ENCODE measurements around the gene KNOP1.

The KNOP1 gene

DNA sequence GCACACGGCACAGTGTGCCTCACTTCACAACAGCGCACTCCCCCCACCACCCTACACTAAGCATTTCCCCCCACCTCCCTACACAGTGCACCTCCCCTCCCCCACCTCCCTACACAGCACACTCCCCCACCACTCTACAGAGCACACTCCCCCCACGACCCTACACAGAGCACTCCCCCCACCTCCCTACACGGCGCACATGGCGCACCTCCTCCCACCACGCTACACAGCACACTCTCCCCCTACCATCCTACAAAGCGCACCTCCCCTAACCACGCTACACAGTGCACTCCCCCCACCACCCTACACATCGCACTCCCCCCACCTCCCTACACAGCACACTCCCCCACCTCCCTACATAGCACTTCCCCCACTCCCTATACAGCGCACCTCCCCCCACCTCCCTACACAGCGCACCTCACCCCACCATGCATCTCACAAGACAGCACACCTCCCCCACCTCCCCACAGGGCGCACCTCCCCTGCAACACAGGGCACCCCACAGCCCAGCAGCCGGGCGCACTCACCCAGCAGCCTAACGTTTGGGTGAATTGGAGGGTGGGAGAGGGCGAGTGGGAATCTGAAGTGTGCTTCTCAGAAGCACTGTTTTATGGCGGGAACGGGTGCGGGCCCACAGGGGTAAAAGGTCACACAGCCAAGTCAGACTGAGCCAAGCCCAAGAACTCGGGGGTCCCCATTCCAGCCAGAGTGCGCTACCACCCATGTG is 10.3 kb downstream of the KNOP1 start:
- DNase-seq (ENCODE audit: low read depth in 2 of 2): no peak

DNA sequence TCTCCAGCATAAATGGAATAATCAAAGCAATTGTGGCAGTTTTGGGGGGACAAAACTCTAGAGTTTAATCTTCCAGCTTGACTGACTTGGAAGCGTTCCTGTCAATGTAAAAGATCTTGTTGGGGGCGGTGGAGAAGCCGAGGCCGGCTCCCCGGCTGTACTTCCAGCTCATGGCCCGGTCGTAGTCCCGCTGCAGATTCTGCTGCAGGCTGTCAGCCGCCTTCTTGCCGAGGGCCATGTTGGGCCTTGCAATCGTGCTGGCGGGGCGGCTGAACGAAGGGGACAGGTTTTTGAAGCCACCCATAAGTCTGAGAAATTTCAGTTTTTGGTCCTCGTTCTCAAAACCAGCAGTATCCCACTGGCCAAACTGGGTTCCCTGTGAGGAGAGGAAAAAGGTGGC is 11.2 kb downstream of the KNOP1 start:
- no peak for DNase-seq (ENCODE audit: low read depth in 2 of 2)

DNA sequence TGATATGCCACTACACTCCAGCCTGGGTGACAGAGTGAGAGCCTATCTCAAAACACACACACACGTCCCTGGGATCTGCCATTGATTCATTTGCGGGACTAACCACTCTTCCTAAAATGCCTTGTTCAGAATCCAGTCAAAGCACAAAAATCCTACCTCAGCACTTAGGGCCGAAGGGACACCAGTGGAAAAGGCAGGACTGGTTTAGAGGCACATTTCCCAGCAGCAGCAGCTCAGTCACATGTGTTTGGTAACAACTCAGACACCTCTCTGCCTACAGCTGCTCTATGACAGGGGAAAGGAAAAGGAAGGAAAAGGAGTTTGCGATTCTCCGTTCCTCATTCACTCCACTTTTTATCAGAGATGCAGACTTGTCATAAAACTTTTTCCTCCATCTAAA is 12.2 kb downstream of the KNOP1 start:
- no peak for DNase-seq (ENCODE audit: low read depth in 2 of 2)

GRCh38 chr16:19705146-19705501 is 12.9 kb downstream of the KNOP1 start:
- no peak for DNase-seq (ENCODE audit: low read depth in 2 of 2)

- DNase-seq (ENCODE audit: low read depth in 2 of 2): no peak
These were observed 13.5 kb downstream of the KNOP1 start for GRCh38 chr16:19704321-19705145.

- no peak for DNase-seq (ENCODE audit: low read depth in 2 of 2)
These were observed 14.7 kb downstream of the KNOP1 start for GRCh38 chr16:19703172-19703889.

DNA sequence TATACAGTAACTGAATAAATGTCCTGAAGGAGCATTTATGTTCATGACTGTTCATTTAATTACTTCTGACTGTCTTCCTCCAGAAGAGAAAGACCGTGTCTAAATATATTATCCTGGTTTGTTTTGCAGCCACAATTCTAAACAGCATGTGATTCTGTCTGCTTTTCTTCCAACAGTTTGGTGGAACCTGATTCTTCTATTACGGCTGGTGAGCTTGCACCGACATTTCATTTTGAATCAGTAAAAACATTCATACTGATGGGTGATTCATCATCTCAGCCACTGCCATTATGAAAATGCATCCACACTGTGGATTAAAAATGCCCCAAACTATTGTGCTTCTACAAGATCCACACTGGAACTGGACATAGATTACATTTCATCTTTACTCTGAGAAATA is 16.9 kb downstream of the KNOP1 start:
- no peak for DNase-seq (ENCODE audit: low read depth in 2 of 2)

DNA sequence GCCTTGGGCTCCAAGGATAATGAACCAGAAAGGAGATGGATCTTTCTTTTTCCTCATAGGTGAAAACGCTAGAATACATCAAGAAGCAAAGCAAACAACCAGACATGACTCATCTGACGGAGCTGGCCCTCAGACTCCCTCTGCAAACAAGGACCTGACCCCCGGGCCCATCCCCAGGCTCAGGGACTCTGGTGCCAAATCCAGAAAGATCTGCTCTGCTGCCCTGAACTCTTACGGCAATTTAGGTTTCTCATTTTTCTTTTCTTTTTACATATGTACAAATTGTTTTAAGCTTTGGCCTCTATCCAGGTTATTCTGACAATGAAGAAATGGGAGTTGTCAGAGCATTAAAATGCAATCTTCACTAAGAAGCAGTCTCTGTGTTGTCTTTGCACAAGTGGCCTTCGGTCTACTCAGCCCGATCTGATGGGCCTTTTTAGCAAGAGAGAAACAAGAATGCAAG is 17.7 kb downstream of the KNOP1 start:
- no peak for DNase-seq (ENCODE audit: low read depth in 2 of 2)

DNA sequence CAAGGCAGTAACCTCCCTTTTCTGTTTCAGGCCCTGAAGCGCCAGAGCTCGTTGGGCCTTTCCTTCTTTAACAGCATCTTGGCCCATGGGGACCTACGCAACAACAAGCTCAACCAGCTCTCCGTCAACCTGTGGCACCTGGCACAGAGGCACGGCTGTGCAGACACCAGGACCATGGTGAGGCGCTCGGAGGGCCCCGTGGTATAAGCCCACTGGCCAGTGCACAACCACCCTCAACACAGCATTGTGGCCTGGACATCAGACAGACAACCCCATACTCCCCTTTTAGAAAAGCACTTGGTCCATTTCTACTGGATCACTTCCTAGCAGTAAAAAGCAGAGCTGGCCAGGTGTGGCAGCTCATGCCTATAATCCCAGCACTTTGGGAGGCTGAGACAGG is 18.6 kb downstream of the KNOP1 start:
- DNase-seq (ENCODE audit: low read depth in 2 of 2): no peak

- DNase-seq (ENCODE audit: low read depth in 2 of 2): no peak
These were observed 19.3 kb downstream of the KNOP1 start for GRCh38 chr16:19698480-19699465.

- no peak for DNase-seq (ENCODE audit: low read depth in 2 of 2)
These were observed 20.2 kb downstream of the KNOP1 start for GRCh38 chr16:19697756-19698318.

- DNase-seq (ENCODE audit: low read depth in 2 of 2): no peak
These were observed 21.1 kb downstream of the KNOP1 start for GRCh38 chr16:19696961-19697360.

DNA sequence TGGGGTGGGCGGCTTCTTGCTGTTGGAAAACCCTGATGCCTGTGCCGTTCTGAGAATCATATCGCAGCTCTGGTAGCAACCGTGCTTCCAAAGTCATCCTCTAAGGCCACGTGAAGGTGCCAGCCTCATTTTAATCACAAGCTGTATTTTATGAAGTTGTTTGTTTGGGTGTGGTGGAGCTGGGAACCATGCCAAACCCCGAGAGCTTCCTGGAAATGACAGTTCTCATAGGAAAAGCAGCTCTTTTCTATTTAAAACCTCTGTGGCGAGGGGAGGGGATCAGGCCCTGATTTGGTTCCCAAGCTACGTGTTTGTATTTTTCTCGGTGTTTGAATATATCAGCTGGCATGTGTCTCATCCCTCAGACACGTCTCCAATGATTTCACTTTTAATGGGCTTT is 21.7 kb downstream of the KNOP1 start:
- DNase-seq (ENCODE audit: low read depth in 2 of 2): peak; percentile 32 to 38

- no peak for DNase-seq (ENCODE audit: low read depth in 2 of 2)
These were observed 23.0 kb downstream of the KNOP1 start for GRCh38 chr16:19694989-19695388.

DNA sequence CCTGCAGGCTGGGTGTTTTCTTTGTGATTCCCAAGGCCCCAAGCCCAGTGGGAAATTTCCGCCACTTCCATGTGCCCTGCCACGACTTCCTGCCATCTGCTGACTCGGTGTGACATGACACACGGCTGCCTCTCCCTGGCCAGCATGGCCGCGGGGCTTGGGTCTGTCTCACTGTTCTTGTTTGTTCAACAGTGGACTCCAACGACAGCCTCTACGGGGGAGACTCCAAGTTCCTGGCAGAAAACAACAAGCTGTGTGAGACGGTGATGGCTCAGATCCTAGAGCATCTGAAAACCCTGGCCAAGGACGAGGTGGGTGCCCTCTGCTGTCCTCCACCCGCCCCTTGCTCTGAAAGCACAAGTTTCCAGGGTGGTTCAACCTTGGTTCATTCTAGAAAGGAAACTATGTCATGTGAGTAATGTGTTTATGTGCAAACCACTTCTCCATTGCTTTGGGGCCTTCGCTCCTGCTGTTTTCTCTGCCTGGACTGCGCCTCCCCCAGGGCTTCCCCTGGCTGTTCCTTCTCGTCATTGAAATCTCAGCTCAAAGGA is 26.8 kb downstream of the KNOP1 start:
- DNase-seq (ENCODE audit: low read depth in 2 of 2): no peak

GRCh38 chr16:19690196-19690595 is 27.8 kb downstream of the KNOP1 start:
- no peak for DNase-seq (ENCODE audit: low read depth in 2 of 2)

- no peak for DNase-seq (ENCODE audit: low read depth in 2 of 2)
These were observed 28.7 kb downstream of the KNOP1 start for GRCh38 chr16:19689342-19689741.

DNA sequence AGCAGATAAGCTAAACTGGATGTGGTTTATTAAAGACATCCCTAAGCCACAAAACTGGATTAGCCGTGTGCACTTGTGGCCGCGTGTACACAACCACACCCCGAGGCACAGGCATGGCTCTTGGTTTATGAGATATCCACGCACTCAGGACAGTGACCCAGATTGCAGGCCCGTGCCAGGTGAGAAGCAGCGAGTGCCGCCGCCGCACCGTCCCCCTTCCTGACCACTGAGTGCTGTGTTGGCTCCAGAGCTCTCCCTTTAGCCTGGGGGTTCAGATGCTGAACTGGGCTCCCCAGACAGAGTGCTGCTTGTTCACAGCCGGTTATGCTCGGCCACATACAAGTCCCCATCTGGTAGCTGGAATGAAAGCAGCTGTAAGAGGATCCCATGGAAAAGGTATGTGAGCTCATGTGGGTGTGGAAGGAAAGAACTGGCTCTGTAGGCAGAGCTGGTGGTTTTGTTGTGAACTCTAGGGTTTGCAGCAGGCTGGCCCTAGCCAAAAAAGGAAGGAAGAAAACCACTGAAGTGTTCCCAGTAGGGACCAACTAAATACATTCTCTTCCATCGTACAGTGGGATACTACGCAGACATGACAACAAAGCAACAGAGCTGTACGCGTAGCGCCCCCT is 29.5 kb downstream of the KNOP1 start:
- DNase-seq (ENCODE audit: low read depth in 2 of 2): no peak

GRCh38 chr16:19687279-19687678 is 30.7 kb downstream of the KNOP1 start:
- no peak for DNase-seq (ENCODE audit: low read depth in 2 of 2)

GRCh38 chr16:19685176-19685575 is 32.9 kb downstream of the KNOP1 start:
- DNase-seq (ENCODE audit: low read depth in 2 of 2): no peak
